Bronchial epithelial cell (primary cell): ENCODE data around the gene SYT15. TPM values are rescaled to one million over a fixed set of nuclear protein-coding genes. Genes with fewer than 3 reads are reported as not detected.

ENCODE experiments used
- DNase-seq: peaks from one replicate; pipeline ENCODE4 v3.0.0-alpha.2; 2010; ENCODE audit warnings: low read depth
- FAIRE-seq: peaks from 2 replicates; lab custom pipeline; 2011; peaks lifted over from hg19 to GRCh38; lab: Jason Lieb, UNC
- H3K27me3 ChIP-seq: 2 replicates; pipeline ENCODE4 v1.5.1; 2011; ENCODE audit warnings: low read length; ENCODE audit not compliant: control insufficient read depth, insufficient read depth
- H3K36me3 ChIP-seq: 2 replicates; pipeline ENCODE4 v1.5.1; 2011; ENCODE audit warnings: low read length; ENCODE audit not compliant: control insufficient read depth, insufficient read depth
- H3K4me3 ChIP-seq: 2 replicates; pipeline ENCODE4 v1.5.1; 2011; ENCODE audit warnings: mild to moderate bottlenecking, low read depth, low read length, control low read depth
- total RNA-seq: library from RNA; depleted of rRNA; stranded (reverse); fragments of >200 nt; gene quantifications from 2 replicates; pipeline ENCODE4 v1.2.1, GENCODE V29; 2014
- TF ChIP-seq, protein P1 (sequence below): IDR thresholded peaks from 2 replicates; pipeline ENCODE4 v1.5.1; 2011; ENCODE audit warnings: mild to moderate bottlenecking, moderate library complexity, low read length, control low read depth, inconsistent platforms; ENCODE audit not compliant: insufficient read depth, severe bottlenecking

SYT15 gene
- total RNA-seq, 1 donor from 2014 or later = under 0.01 TPM

DNA sequence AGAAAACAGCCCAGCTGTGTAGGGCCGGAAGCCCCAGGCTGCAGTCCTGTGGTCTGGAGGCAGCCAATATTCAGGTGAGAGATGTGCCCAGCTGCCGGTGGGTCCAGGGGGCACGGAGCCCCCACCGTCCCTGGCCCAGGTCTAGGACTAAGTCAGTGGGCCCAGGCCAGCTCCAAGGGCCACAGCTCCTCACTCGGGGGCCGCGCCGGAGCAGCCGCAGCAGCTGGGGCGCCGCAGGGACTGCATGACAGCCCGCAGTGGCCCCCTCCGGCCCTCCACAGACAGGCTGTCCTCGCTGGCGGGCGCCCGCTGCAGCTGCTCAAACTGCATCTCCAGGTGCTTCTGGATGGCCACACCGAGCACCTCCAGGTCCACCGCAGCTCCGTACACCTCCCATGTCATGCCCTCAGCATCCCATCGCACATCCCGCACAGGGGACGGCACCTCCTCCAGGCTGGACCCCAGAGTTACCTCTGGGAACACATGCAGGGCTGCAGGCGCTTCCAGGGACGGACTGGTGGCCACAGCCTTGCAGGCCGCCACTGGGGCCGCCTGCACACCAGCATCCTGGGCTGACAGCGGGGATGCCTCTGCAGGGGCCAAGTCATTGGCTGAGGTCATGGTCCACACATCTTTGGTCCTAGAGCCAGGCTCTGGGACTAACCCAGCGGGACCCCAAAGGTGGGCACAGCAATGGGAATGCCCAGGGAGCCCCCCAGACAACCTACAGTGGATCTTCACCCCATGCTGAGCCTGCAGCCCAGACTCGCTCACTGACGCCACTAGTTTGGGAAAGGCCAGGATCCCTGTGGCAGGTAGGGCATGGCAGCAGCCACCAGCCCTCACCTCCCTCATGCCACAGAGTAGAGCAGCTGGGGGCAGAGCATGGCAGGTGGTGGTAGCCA lies 29.5 kb upstream of the SYT15 start:
- no peak overlapping the region for H3K4me3 ChIP-seq
- DNase-seq (no peak), FAIRE-seq (no peak)
- TF ChIP-seq, protein P1, sequence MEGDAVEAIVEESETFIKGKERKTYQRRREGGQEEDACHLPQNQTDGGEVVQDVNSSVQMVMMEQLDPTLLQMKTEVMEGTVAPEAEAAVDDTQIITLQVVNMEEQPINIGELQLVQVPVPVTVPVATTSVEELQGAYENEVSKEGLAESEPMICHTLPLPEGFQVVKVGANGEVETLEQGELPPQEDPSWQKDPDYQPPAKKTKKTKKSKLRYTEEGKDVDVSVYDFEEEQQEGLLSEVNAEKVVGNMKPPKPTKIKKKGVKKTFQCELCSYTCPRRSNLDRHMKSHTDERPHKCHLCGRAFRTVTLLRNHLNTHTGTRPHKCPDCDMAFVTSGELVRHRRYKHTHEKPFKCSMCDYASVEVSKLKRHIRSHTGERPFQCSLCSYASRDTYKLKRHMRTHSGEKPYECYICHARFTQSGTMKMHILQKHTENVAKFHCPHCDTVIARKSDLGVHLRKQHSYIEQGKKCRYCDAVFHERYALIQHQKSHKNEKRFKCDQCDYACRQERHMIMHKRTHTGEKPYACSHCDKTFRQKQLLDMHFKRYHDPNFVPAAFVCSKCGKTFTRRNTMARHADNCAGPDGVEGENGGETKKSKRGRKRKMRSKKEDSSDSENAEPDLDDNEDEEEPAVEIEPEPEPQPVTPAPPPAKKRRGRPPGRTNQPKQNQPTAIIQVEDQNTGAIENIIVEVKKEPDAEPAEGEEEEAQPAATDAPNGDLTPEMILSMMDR = no peak
- H3K36me3 ChIP-seq = no peaks in the 10 kb centered on the region
- H3K27me3 ChIP-seq = peaks cover 34% of the 10 kb centered on the region

DNA sequence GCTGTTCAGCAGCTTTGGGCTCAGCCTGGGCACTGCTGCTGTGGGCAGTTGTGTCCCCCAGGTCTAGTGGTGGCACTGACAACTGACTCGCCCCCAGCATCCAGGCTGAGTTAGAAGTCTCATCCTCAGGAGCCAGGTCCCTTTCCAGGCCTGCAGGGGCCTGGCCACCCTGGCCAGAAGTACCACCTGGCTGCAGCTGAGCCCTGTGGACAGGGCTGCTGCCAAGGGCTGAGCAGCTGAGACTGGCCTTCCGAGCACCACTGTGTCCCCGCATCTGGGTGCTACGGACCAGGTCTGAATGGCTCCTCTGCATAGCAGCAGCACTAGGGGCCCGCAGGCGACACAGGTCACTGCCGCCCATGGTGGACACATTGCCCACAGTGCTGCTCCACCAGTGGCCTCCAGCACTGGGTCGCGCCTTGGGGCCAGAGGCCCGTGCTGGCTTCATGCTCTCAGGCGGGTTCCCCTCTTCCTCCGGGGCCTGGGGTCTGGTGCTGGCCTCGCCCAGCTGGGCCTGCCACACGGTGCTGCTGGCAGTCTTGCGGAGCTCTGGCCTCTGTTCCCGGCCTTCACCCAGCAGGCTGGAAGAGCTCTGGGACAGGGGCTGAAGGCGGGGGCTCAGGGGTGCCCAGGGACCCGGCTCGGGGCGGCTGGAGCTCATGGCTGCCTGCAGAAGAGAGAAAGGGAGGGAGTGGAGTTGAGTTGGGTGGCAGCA lies 28.7 kb upstream of the SYT15 start:
- FAIRE-seq = no peak

DNA sequence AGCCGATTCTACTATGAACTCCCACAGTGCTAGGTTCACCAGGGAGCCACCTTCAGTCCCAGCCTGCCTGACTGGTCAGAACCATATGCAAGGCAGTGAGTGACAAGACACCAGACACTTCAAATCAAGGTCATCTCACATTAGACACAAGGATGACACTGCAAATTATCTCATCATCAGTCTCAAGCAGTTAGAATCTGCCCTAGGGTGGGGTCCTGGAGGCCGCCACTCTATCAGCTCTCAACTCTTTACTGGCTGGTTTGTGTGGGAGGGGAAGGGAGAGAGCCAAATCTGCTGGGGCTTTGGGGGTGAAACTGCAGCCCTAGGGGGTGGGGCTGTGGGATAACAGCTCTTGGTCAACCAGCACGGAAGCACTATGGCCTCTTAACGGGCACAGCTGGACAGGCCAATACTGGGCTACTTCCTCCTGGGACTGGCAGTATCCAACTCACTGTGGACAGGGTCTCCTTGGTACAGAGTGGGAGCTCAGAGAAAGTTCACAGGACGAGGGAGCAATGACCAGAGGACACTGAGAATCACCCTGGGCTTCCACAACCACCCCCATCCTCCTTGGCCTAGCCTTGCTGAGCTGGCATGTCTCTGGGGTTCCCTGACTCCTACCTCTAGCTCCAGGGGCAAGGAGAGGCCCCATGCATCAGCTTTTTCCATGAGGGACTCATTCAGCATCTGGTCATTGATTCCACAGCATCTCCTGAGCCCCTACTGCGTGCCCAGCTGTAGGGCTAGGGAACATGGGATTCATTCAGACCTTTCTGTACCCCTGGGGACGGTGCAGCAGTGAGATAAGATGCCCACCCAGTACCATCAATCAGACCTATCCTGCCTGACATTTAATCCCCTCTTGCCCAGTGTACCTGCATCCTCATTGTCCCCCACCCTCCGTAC lies 27.9 kb upstream of the SYT15 start:
- DNase-seq = no peak
- no peak for FAIRE-seq
- TF ChIP-seq, protein P1 = no peak
- Histone ChIP-seq H3K4me3 (no peak overlapping the region), H3K36me3 (no peaks in the 10 kb centered on the region), H3K27me3 (peaks cover 33% of the 10 kb centered on the region)

More for the DNA sequence above, 28.7 kb upstream of the SYT15 start:
- H3K27me3 ChIP-seq = peaks cover 34% of the 10 kb centered on the region
- no peaks in the 10 kb centered on the region for H3K36me3 ChIP-seq
- no peak for DNase-seq
- TF ChIP-seq, protein P1 = no peak
- no peak overlapping the region for H3K4me3 ChIP-seq

DNA sequence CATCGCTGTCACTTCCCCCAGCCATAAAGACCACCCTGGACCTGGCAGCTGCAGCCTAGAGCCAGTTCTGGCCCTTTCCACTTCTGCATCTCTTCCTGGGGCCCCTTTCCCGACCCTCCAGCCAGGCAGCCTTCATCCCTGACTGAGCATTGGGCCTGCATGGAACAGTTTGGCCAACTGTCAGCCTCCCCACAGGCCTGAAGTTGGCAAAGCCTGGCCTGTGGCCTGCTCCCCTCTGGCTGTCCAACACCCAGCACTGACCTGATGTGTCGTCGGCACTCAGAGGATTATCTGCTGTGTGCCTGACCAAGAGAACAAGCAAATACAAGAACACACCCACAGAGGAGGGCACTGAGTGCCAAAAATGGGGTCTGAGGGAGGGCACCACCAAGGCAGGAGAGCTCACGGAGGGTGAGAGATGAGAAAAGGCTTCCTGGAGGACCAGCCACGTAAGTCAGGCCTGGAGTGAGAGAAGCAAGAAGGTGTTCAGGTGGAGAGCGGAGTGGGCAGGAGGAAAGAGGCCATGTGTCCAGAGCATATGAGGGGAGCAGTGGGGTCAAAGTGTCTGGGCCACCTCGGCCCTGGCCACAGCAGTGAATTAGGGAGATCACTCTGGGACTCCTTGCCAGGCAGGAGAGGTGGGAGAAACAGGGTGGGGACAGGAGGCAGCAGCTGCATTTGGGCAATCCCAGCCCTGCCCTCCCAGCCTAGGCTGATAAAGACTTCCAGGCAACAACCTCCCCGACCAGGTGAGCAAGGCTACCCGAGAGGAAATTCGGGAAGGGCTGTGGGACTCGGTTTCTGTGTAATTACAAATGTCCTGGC lies 27.0 kb upstream of the SYT15 start:
- H3K36me3 ChIP-seq = no peaks in the 10 kb centered on the region
- H3K4me3 ChIP-seq = no peak overlapping the region
- TF ChIP-seq, protein P1 = no peak
- FAIRE-seq = peak; percentile 64
- peaks cover 28% of the 10 kb centered on the region for H3K27me3 ChIP-seq
- no peak for DNase-seq

DNA sequence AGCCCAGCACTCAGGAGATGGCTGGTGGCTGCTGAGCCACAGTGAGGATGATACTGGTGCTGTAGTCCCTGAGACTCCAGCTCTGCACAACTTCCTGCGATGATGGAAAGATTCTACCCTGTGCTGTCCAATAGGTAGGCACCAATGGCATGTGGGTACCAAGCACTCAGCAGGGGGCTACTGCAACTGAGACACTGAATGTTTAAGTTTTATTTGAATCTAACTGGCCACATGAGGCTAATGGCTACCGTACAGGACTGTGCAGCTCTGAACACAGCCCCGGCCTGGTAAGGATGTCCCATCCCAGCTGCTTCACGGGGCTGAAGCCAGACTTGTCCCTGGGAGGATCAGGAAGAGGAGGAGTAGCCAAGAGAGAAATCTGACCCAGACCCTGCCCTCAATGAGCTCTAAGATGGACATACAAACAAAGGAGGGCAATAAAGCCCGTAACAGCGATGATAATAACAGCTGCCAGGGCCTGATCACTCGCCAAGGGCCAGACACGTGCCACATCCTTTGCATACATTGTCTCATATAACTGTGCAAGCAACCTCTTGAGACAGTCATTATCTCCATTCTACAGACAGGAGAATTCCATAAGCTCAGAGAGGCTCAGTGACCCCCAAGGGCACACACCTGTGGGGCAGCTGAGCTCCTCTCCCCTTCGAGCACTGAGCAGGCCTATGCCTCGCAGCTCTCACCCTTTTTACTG lies 26.2 kb upstream of the SYT15 start:
- TF ChIP-seq, protein P1 = no peak
- DNase-seq (no peak), FAIRE-seq (peak; percentile 7)
- Histone ChIP-seq H3K36me3 (no peaks in the 10 kb centered on the region), H3K4me3 (no peak overlapping the region), H3K27me3 (peaks cover 27% of the 10 kb centered on the region)
